ENCODE data around the gene ANGPTL7.
A peak's percentile ranks its signal among the peaks of the same experiment; 100 is the strongest.

ANGPTL7 gene

DNA sequence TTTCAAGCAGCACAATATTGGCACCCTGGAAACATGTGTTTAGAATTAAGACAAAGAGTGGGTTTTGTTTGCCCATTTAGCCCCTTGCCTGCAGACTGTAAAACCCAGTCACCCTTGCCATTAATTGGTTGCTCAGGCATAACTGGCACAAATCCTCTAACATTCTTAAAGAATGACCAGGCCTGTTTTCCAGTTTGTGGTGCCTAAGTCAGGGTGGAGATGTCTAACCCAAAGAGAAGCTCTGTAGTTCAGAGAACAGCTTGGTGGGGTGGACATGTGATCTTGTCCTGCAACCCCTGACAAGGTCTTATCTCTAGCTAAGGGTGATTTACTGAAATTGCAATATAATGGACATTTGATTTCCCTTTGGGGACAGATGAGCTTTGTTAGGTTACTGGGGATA is 8.8 kb upstream of the ANGPTL7 start:
- DNase-seq (ENCODE audit: insufficient read length, low spot score) (no peak), FAIRE-seq (peak; percentile 54)
- TF ChIP-seq POLR2A (IDR thresholded peaks at IDR 0.05; ENCODE audit: low read depth, low read length) (no peak), POLR2AphosphoS5 (IDR thresholded peaks at IDR 0.05; ENCODE audit: low read depth, low read length) (no peak), POU2F2 (IDR thresholded peaks at IDR 0.05; ENCODE audit: low read depth, low read length) (no peak)

DNA sequence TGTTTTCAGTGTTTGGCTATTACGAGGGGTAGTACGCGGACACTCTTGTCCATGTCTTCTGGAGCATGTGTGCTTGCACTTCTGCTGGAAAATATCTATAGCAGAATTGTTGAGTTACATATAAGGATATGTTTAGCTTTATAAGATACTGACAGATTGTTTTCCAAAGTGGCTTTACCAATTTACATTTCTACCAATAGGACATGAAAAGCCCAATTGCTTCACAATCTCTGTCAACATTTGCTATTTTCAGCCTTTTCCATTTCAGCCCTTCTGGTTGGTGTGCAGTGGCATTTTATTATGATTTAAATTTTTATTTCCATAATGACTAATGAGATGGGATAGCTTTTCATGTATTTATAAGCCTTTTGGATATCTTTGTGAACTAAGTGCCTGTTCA is 6.3 kb upstream of the ANGPTL7 start:
- DNase-seq (ENCODE audit: insufficient read length, low spot score) (no peak), FAIRE-seq (no peak)
- TF ChIP-seq POLR2A (IDR thresholded peaks at IDR 0.05; ENCODE audit: low read depth, low read length) = no peak
- no peak for TF ChIP-seq POLR2AphosphoS5 (IDR thresholded peaks at IDR 0.05; ENCODE audit: low read depth, low read length)
- TF ChIP-seq TAF1 (IDR thresholded peaks at IDR 0.05; ENCODE audit: low read depth, low read length) = no peak
- TF ChIP-seq POU2F2 (IDR thresholded peaks at IDR 0.05; ENCODE audit: low read depth, low read length) = no peak
- no peak for TF ChIP-seq PAX5 (IDR thresholded peaks at IDR 0.05; ENCODE audit: insufficient read depth, low read length, severe bottlenecking)
- TF ChIP-seq SPI1 (IDR thresholded peaks at IDR 0.05; ENCODE audit: low read depth, low read length) = no peak

- TF ChIP-seq PAX5 (IDR thresholded peaks at IDR 0.05; ENCODE audit: insufficient read depth, low read length, severe bottlenecking) (no peak), POLR2A (IDR thresholded peaks at IDR 0.05; ENCODE audit: low read depth, low read length) (no peak), POLR2AphosphoS5 (IDR thresholded peaks at IDR 0.05; ENCODE audit: low read depth, low read length) (no peak), POU2F2 (IDR thresholded peaks at IDR 0.05; ENCODE audit: low read depth, low read length) (no peak), SPI1 (IDR thresholded peaks at IDR 0.05; ENCODE audit: low read depth, low read length) (no peak), TAF1 (IDR thresholded peaks at IDR 0.05; ENCODE audit: low read depth, low read length) (no peak)
- FAIRE-seq (no peak), DNase-seq (ENCODE audit: insufficient read length, low spot score) (no peak)
These were observed 4.2 kb upstream of the ANGPTL7 start for GRCh38 chr1:11184973-11185372.

DNA sequence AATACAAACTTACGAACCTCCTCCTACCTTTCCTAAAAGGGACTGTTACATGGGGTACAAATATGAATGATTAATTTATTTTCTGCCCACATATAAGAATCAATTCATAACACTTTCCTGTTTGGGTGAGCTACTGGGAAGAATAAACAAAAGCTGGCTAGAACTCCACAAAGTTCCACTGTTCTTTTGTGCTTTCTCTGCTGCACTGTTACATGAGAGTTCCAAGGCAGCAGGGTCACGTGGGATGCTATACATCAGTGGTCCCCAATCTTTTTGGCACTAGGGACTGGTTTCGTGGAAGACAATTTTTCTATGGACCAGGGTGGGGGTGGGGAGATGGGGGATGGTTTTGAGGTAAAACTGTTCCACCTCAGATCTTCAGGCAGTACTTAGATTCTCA is 2.2 kb upstream of the ANGPTL7 start:
- FAIRE-seq (no peak), DNase-seq (ENCODE audit: insufficient read length, low spot score) (no peak)
- TF ChIP-seq PAX5 (IDR thresholded peaks at IDR 0.05; ENCODE audit: insufficient read depth, low read length, severe bottlenecking) = no peak
- TF ChIP-seq POLR2A (IDR thresholded peaks at IDR 0.05; ENCODE audit: low read depth, low read length) = no peak
- TF ChIP-seq POLR2AphosphoS5 (IDR thresholded peaks at IDR 0.05; ENCODE audit: low read depth, low read length) = no peak
- no peak for TF ChIP-seq TAF1 (IDR thresholded peaks at IDR 0.05; ENCODE audit: low read depth, low read length)
- TF ChIP-seq POU2F2 (IDR thresholded peaks at IDR 0.05; ENCODE audit: low read depth, low read length) = no peak
- no peak for TF ChIP-seq SPI1 (IDR thresholded peaks at IDR 0.05; ENCODE audit: low read depth, low read length)

- TF ChIP-seq POLR2AphosphoS5 (IDR thresholded peaks at IDR 0.05; ENCODE audit: low read depth, low read length) (no peak), PAX5 (IDR thresholded peaks at IDR 0.05; ENCODE audit: insufficient read depth, low read length, severe bottlenecking) (no peak), SPI1 (IDR thresholded peaks at IDR 0.05; ENCODE audit: low read depth, low read length) (no peak), POLR2A (IDR thresholded peaks at IDR 0.05; ENCODE audit: low read depth, low read length) (no peak), POU2F2 (IDR thresholded peaks at IDR 0.05; ENCODE audit: low read depth, low read length) (no peak)
- no peak for DNase-seq (ENCODE audit: insufficient read length, low spot score)
- FAIRE-seq = no peak
These were observed 1.7 kb upstream of the ANGPTL7 start for GRCh38 chr1:11187494-11187893.

- TF ChIP-seq POLR2AphosphoS5 (IDR thresholded peaks at IDR 0.05; ENCODE audit: low read depth, low read length) (no peak), PAX5 (IDR thresholded peaks at IDR 0.05; ENCODE audit: insufficient read depth, low read length, severe bottlenecking) (no peak), SPI1 (IDR thresholded peaks at IDR 0.05; ENCODE audit: low read depth, low read length) (no peak), POU2F2 (IDR thresholded peaks at IDR 0.05; ENCODE audit: low read depth, low read length) (no peak), POLR2A (IDR thresholded peaks at IDR 0.05; ENCODE audit: low read depth, low read length) (no peak), TAF1 (IDR thresholded peaks at IDR 0.05; ENCODE audit: low read depth, low read length) (no peak)
- DNase-seq (ENCODE audit: insufficient read length, low spot score) (no peak), FAIRE-seq (no peak)
These were observed 1.2 kb upstream of the ANGPTL7 start for GRCh38 chr1:11187931-11188330.

GRCh38 chr1:11188381-11188780 is 774 bp upstream of the ANGPTL7 start:
- TF ChIP-seq SPI1 (IDR thresholded peaks at IDR 0.05; ENCODE audit: low read depth, low read length) = no peak
- TF ChIP-seq PAX5 (IDR thresholded peaks at IDR 0.05; ENCODE audit: insufficient read depth, low read length, severe bottlenecking) = no peak
- no peak for TF ChIP-seq POLR2A (IDR thresholded peaks at IDR 0.05; ENCODE audit: low read depth, low read length)
- TF ChIP-seq TAF1 (IDR thresholded peaks at IDR 0.05; ENCODE audit: low read depth, low read length) = no peak
- TF ChIP-seq POLR2AphosphoS5 (IDR thresholded peaks at IDR 0.05; ENCODE audit: low read depth, low read length) = no peak
- TF ChIP-seq POU2F2 (IDR thresholded peaks at IDR 0.05; ENCODE audit: low read depth, low read length) = no peak
- no peak for DNase-seq (ENCODE audit: insufficient read length, low spot score)
- FAIRE-seq = no peak

DNA sequence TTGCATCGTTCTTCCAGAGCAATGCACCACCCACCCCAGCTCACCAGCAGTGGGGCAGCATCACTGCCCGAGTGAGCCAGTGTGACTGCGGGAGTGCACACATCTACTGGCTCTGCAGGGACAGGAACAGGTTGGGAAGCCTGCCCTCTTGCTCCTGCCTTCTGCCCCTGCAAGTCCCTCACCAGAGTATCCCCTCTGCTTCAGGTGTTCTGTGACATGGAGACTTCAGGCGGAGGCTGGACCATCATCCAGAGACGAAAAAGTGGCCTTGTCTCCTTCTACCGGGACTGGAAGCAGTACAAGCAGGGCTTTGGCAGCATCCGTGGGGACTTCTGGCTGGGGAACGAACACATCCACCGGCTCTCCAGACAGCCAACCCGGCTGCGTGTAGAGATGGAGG is 4.2 kb downstream of the ANGPTL7 start:
- FAIRE-seq = no peak
- no peak for DNase-seq (ENCODE audit: insufficient read length, low spot score)
- TF ChIP-seq POU2F2 (IDR thresholded peaks at IDR 0.05; ENCODE audit: low read depth, low read length) = no peak
- TF ChIP-seq POLR2AphosphoS5 (IDR thresholded peaks at IDR 0.05; ENCODE audit: low read depth, low read length) = no peak
- TF ChIP-seq TAF1 (IDR thresholded peaks at IDR 0.05; ENCODE audit: low read depth, low read length) = no peak
- TF ChIP-seq PAX5 (IDR thresholded peaks at IDR 0.05; ENCODE audit: insufficient read depth, low read length, severe bottlenecking) = no peak
- no peak for TF ChIP-seq SPI1 (IDR thresholded peaks at IDR 0.05; ENCODE audit: low read depth, low read length)

DNA sequence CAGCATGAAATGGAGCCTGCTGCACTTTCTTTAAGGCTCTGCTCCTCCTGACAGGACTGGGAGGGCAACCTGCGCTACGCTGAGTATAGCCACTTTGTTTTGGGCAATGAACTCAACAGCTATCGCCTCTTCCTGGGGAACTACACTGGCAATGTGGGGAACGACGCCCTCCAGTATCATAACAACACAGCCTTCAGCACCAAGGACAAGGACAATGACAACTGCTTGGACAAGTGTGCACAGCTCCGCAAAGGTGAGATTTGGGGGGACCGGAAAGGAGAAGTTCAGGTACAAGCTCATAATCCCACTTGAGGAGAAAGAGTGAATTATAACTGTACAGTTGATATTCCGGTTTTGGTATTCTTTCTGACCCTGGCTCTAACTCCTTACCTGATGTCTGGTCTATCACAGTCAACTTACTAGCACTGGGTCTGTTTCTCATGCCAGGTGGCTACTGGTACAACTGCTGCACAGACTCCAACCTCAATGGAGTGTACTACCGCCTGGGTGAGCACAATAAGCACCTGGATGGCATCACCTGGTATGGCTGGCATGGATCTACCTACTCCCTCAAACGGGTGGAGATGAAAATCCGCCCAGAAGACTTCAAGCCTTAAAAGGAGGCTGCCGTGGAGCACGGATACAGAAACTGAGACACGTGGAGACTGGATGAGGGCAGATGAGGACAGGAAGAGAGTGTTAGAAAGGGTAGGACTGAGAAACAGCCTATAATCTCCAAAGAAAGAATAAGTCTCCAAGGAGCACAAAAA is 5.4 kb downstream of the ANGPTL7 start:
- DNase-seq (ENCODE audit: insufficient read length, low spot score) = no peak
- TF ChIP-seq POLR2AphosphoS5 (IDR thresholded peaks at IDR 0.05; ENCODE audit: low read depth, low read length) = no peak
- FAIRE-seq = no peak

DNA sequence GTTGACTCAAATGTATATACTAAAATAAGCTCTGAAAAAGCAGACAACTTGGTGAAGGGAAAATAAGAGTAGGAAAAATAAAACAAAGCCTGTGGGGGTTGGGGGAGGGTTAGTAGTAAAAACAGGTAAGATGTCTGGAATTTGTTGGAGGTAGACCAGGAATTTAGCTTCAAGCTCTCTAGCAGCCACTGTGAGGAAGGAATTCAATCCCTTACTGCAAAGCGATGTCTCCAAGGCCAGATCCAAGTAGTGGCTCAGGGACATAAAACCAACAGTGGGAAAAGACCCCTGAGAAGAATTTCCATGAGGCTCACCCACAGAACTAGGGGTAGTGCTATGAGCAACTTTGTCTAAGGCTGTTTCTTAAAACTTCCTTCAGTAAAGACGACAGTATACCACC is 7.8 kb downstream of the ANGPTL7 start:
- FAIRE-seq = no peak
- TF ChIP-seq POLR2A (IDR thresholded peaks at IDR 0.05; ENCODE audit: low read depth, low read length) = no peak
- no peak for TF ChIP-seq POLR2AphosphoS5 (IDR thresholded peaks at IDR 0.05; ENCODE audit: low read depth, low read length)
- TF ChIP-seq PAX5 (IDR thresholded peaks at IDR 0.05; ENCODE audit: insufficient read depth, low read length, severe bottlenecking) = no peak
- TF ChIP-seq POU2F2 (IDR thresholded peaks at IDR 0.05; ENCODE audit: low read depth, low read length) = no peak
- no peak for TF ChIP-seq TAF1 (IDR thresholded peaks at IDR 0.05; ENCODE audit: low read depth, low read length)
- TF ChIP-seq SPI1 (IDR thresholded peaks at IDR 0.05; ENCODE audit: low read depth, low read length) = no peak

More for the DNA sequence above, 7.8 kb downstream of the ANGPTL7 start:
- DNase-seq (ENCODE audit: insufficient read length, low spot score) = no peak

Data from GM12891 (cell line).